Mesothelial cell of epicardium (in vitro differentiated cells): ENCODE results near the gene MED23. TPM values are rescaled to one million over a fixed set of nuclear protein-coding genes. Genes with fewer than 3 reads are reported as not detected.

Experiments used
- DNase-seq, 2 experiments: peaks; one replicate each; pipeline ENCODE4 v3.0.0; 2021; ENCODE audit warnings: low spot score in 2 of 2; ENCODE audit not compliant: unreplicated experiment in 2 of 2
- H3K27ac Mint-ChIP-seq: 2 replicates; pipeline ENCODE4 v1.8.0; 2021; ENCODE audit warnings: mixed read lengths
- H3K27me3 Mint-ChIP-seq: 2 replicates; pipeline ENCODE4 v1.8.0; 2021; ENCODE audit warnings: low read depth, mixed read lengths
- H3K36me3 Mint-ChIP-seq: 2 replicates; pipeline ENCODE4 v1.8.0; 2021; ENCODE audit warnings: mixed read lengths
- H3K4me1 Mint-ChIP-seq: 2 replicates; pipeline ENCODE4 v1.8.0; 2021; ENCODE audit warnings: mixed read lengths
- H3K4me3 Mint-ChIP-seq: 2 replicates; pipeline ENCODE4 v1.8.0; 2021; ENCODE audit warnings: mild to moderate bottlenecking, moderate library complexity, mixed read lengths
- H3K9me3 Mint-ChIP-seq: 2 replicates; pipeline ENCODE4 v1.8.0; 2021; ENCODE audit warnings: mixed read lengths
- total RNA-seq: library from RNA; stranded (reverse); gene quantifications from 3 replicates; pipeline ENCODE4 v1.2.1, GENCODE V29; 2021
- TF ChIP-seq, protein P1 (sequence below): fragments of 200-600 bp; sonication (generic); IDR thresholded peaks from one replicate; pipeline ENCODE4 v1.5.0; 2021; ENCODE audit warnings: antibody characterized with exemption; ENCODE audit not compliant: unreplicated experiment

The MED23 gene
- total RNA-seq, 1 donor from 2014 or later: 41.9 TPM

DNA sequence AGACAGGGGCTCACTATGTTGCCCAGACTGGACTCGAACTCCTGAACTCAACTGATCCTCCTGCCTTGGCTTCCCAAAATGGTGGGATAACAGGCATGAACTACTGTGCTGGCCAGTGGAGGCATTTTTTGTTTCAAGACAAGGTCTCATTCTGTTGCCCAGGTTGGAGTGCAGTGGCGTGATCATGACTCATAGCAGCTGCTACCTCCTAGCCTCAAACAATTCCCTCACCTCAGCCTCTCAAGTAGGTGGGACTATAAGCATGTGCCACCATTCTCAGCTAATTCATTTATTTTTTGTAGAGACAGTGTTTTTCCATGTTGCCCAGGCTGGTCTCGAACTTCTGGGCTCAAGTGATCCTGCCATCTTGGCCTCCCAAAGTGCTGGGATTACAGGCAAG, 26.3 kb upstream of the MED23 start:
- H3K9me3 Mint-ChIP-seq: no peaks in the 10 kb centered on the region
- H3K36me3 Mint-ChIP-seq: no peaks in the 10 kb centered on the region
- H3K27ac Mint-ChIP-seq: no peak overlapping the region
- no peak for DNase-seq
- no peaks in the 10 kb centered on the region for H3K4me1 Mint-ChIP-seq
- no peak overlapping the region for H3K4me3 Mint-ChIP-seq
- peaks cover 3% of the 10 kb centered on the region for H3K27me3 Mint-ChIP-seq
- TF ChIP-seq, protein P1, sequence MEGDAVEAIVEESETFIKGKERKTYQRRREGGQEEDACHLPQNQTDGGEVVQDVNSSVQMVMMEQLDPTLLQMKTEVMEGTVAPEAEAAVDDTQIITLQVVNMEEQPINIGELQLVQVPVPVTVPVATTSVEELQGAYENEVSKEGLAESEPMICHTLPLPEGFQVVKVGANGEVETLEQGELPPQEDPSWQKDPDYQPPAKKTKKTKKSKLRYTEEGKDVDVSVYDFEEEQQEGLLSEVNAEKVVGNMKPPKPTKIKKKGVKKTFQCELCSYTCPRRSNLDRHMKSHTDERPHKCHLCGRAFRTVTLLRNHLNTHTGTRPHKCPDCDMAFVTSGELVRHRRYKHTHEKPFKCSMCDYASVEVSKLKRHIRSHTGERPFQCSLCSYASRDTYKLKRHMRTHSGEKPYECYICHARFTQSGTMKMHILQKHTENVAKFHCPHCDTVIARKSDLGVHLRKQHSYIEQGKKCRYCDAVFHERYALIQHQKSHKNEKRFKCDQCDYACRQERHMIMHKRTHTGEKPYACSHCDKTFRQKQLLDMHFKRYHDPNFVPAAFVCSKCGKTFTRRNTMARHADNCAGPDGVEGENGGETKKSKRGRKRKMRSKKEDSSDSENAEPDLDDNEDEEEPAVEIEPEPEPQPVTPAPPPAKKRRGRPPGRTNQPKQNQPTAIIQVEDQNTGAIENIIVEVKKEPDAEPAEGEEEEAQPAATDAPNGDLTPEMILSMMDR: no peak

DNA sequence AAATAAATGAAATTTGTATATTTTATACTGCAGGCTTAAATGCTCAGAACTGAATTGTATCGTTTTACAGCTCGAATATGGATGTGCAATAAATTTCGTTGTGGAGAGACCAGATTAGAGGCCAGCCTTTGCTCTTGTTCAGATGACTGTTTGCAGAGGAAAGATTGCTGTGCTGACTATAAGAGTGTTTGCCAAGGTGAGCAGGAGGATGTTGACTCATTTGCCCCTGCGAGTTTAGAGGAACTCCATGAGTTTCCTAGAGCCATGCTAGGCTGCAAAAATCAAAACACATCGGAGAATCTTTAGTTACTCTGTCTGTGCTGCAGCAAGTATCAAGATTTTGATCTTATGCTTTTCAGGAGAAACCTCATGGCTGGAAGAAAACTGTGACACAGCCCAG, 24.4 kb upstream of the MED23 start:
- TF ChIP-seq, protein P1: no peak
- Mint-ChIP-seq H3K4me1 (no peaks in the 10 kb centered on the region), H3K4me3 (no peak overlapping the region), H3K36me3 (no peaks in the 10 kb centered on the region), H3K9me3 (no peaks in the 10 kb centered on the region), H3K27me3 (peaks cover 3% of the 10 kb centered on the region), H3K27ac (no peak overlapping the region)
- DNase-seq: no peak

DNA sequence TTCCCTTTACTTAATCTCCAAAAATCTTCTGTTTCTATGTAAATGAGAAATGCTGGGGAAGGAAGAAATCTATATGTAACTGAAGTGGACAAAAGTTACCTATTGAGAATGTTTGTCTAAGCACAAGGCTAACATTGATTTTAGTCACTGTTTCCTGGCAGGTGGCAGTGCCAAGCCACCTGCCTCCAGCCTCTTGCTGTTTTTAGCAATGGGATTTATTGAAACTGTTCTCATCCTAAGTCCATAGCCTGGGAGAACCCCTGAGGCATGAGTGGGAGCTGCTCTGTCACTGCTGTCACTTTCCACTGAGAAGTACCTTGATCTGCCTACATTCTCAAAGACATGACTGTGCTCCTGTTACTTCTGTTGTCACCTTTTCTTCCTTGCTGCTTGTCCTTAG, 23.7 kb upstream of the MED23 start:
- no peak overlapping the region for H3K27ac Mint-ChIP-seq
- H3K27me3 Mint-ChIP-seq: peaks cover 3% of the 10 kb centered on the region
- TF ChIP-seq, protein P1: no peak
- H3K4me3 Mint-ChIP-seq: no peak overlapping the region
- no peak for DNase-seq
- no peaks in the 10 kb centered on the region for H3K9me3 Mint-ChIP-seq
- no peaks in the 10 kb centered on the region for H3K4me1 Mint-ChIP-seq
- no peaks in the 10 kb centered on the region for H3K36me3 Mint-ChIP-seq

DNA sequence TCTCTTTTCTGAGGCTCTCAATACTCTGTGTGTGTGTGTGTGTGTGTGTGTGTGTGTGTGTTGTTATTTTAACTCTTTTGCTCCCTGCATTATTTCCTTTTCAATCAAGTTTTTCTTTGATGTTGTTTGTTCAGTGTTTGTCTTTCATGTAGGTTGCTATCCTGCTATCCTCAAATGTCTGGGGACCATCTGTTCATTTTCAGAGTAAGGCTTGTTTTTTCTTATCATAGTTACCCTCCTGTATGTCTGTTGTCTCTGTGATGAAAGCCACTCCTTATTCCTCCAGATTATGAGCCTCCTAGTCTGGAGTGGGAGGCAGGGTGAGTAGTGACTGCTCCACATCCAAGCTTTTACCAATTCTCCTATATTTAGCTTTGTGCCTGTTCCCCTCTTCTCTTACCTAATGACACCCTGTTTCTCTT, 18.2 kb upstream of the MED23 start:
- Mint-ChIP-seq H3K27ac (no peak overlapping the region), H3K4me1 (no peaks in the 10 kb centered on the region), H3K4me3 (no peak overlapping the region), H3K36me3 (no peaks in the 10 kb centered on the region), H3K27me3 (no peaks in the 10 kb centered on the region), H3K9me3 (no peaks in the 10 kb centered on the region)
- no peak for DNase-seq
- TF ChIP-seq, protein P1: no peak

- DNase-seq: no peak
Observed at GRCh38 chr6:131645846-131646245, 17.8 kb upstream of the MED23 start.

More at GRCh38 chr6:131645846-131646245, 17.8 kb upstream of the MED23 start:
- Mint-ChIP-seq H3K27ac (no peak overlapping the region), H3K36me3 (no peaks in the 10 kb centered on the region), H3K27me3 (no peaks in the 10 kb centered on the region), H3K4me3 (no peak overlapping the region), H3K9me3 (no peaks in the 10 kb centered on the region), H3K4me1 (no peaks in the 10 kb centered on the region)
- TF ChIP-seq, protein P1: no peak
